ENCODE results near the gene HLA-DOA. TPM values are rescaled to one million over a fixed set of nuclear protein-coding genes. Genes with fewer than 3 reads are reported as not detected.

HLA-DOA gene
- total and polyA plus RNA-seq, 2 donors (not counting 1 experiment from before 2014, with no cell fraction given), result 209 to 338 TPM

- peaks cover 58% of the 10 kb centered on the region for H3K4me1 Mint-ChIP-seq
Measured at GRCh38 chr6:33030245-33030644, 20.9 kb upstream of the HLA-DOA start.

More at GRCh38 chr6:33030245-33030644, 20.9 kb upstream of the HLA-DOA start:
- TF ChIP-seq CTCF (IDR thresholded peaks at IDR 0.05) (no peak), EZH2 (IDR thresholded peaks at IDR 0.05; ENCODE audit: borderline replicate concordance, insufficient read depth, low read depth, low read length, poor library complexity, severe bottlenecking) (no peak)
- peak overlapping the region; percentile 99 for H3K27ac Mint-ChIP-seq
- peaks cover 15% of the 10 kb centered on the region for H3K79me2 ChIP-seq (ENCODE audit: control insufficient read depth, insufficient read depth, low read length)
- no peaks in the 10 kb centered on the region for H3K27me3 ChIP-seq (replicated peaks in 1 of 4; ENCODE audit: control extremely low read depth in 1 of 4, control insufficient read depth in 3 of 4, insufficient read depth in 4 of 4, low read length in 3 of 4)
- peak overlapping the region; percentile 99 for H3K27ac ChIP-seq (ENCODE audit: low read length in 2 of 2)
- H3K4me2 ChIP-seq (replicated peaks; ENCODE audit: low read depth, low read length, poor library complexity, severe bottlenecking), result peak overlapping the region; percentile 67
- peak overlapping the region in 1 of 5 experiments; percentile 41 for H3K4me3 ChIP-seq (ENCODE audit: control extremely low read depth in 1 of 5, extremely low read depth in 1 of 5, insufficient read depth in 1 of 5, low read depth in 2 of 5, low read length in 4 of 5)
- no peak overlapping the region for H2AFZ ChIP-seq (ENCODE audit: insufficient read depth, low read depth, low read length, poor library complexity, severe bottlenecking)
- peaks cover 7% of the 10 kb centered on the region for H3K9me3 Mint-ChIP-seq (ENCODE audit: insufficient read depth)
- H3K36me3 ChIP-seq (replicated peaks in 1 of 2; ENCODE audit: control extremely low read depth in 1 of 2, control insufficient read depth in 1 of 2, extremely low read depth in 1 of 2, insufficient read depth in 2 of 2, low read length in 1 of 2), result no peaks in the 10 kb centered on the region
- no peaks in the 10 kb centered on the region for H4K20me1 ChIP-seq (ENCODE audit: control insufficient read depth, insufficient read depth, low read length, poor library complexity, severe bottlenecking)
- H3K27me3 Mint-ChIP-seq, result no peaks in the 10 kb centered on the region
- intact Hi-C loops (cut with micrococcal nuclease), result no loop called here
- peaks cover 0 to 11% (median 6%) of the 10 kb centered on the region in 3 donors for H3K9me3 ChIP-seq (ENCODE audit: control extremely low read depth in 1 of 3, control insufficient read depth in 2 of 3, insufficient read depth in 1 of 3, low read length in 2 of 3)
- no CpG with 5 or more reads among the region's 3 CpGs for WGBS (ENCODE audit: insufficient coverage)
- CTCF ChIA-PET, result interaction anchor here (1.2 to 7.6 kb wide), 9 partner anchors 11 to 96 kb away, joined by 3 to 75 read pairs (median 9); partner anchors contain the start of genes HLA-DPA1 and HLA-DPB1
- H3K4me1 ChIP-seq (ENCODE audit: control insufficient read depth in 2 of 2, insufficient read depth in 2 of 2, low read length in 2 of 2), result peaks cover 45 to 54% of the 10 kb centered on the region in 2 donors
- DNase-seq (no peak), ATAC-seq (ENCODE audit: low read depth) (no peak)
- POLR2A ChIA-PET, result interaction anchor here (0.9 to 4.8 kb wide), 6 partner anchors 11 to 380 kb away, joined by 3 to 136 read pairs (median 48); partner anchors contain the start of genes HLA-DPA1 and HLA-DPB1
- H3K9ac ChIP-seq (ENCODE audit: low read length), result peak overlapping the region; percentile 75
- peak overlapping the region; percentile 71 for H3K4me3 Mint-ChIP-seq

All from B cell (primary cell).